Vagina (tissue), 2 donors: Measurements from ENCODE around the gene SGCA. TPM values are rescaled to one million over a fixed set of nuclear protein-coding genes. Genes with fewer than 3 reads are reported as not detected.

ENCODE experiments used
- DNase-seq, 2 donors: peaks; one replicate each; pipeline ENCODE4 v3.0.0-alpha.2; 2017; ENCODE audit errors: extremely low spot score in 2 of 2
- H3K27ac ChIP-seq: fragments of 200-600 bp; sonication (generic); one replicate; pipeline ENCODE4 v1.5.1; 2019
- H3K27me3 ChIP-seq: fragments of 200-600 bp; sonication (generic); one replicate; pipeline ENCODE4 v1.5.1; 2019
- H3K36me3 ChIP-seq, 2 donors: fragments of 200-600 bp; sonication (generic); one replicate each; pipeline ENCODE4 v1.5.1; 2017 to 2019
- H3K4me1 ChIP-seq: fragments of 200-600 bp; sonication (generic); one replicate; pipeline ENCODE4 v1.5.1; 2019
- H3K4me3 ChIP-seq, 2 donors: fragments of 200-600 bp; sonication (generic); 1 replicate in 1 of 2; 2 replicates in 1 of 2; pipeline ENCODE4 v1.5.1; 2016 to 2019
- H3K9me3 ChIP-seq: fragments of 200-600 bp; sonication (generic); one replicate; pipeline ENCODE4 v1.5.1; 2019
- CTCF ChIP-seq, 3 experiments: fragments of 450-650 bp in 2 of 3; fragments of 200-600 bp in 1 of 3; sonication (generic) in 1 of 3; IDR thresholded peaks; one replicate each; pipeline ENCODE4 v1.5.1; 2017 to 2019; ENCODE audit warnings: antibody characterized with exemption in 3 of 3, mild to moderate bottlenecking in 2 of 3, moderate library complexity in 2 of 3
- POLR2A ChIP-seq, 2 donors: fragments of 450-650 bp; IDR thresholded peaks; one replicate each; pipeline ENCODE4 v1.6.1; 2017; ENCODE audit warnings: antibody characterized with exemption in 2 of 2, mild to moderate bottlenecking in 2 of 2, moderate library complexity in 2 of 2
- POLR2AphosphoS5 ChIP-seq, 2 donors: sonication (generic); formaldehyde crosslinking; IDR thresholded peaks; one replicate each; pipeline ENCODE4 v1.9.0; 2017; ENCODE audit warnings: antibody characterized with exemption in 2 of 2, mild to moderate bottlenecking in 2 of 2, low read depth in 1 of 2; ENCODE audit not compliant: insufficient read depth in 1 of 2
- intact Hi-C: fragments of 100-400 bp; cut with DNase I; formaldehyde crosslinking; loops from one replicate; pipeline ENCODE4 v1.15.1; 2023
- total RNA-seq: library from RNA; depleted of rRNA; stranded (reverse); fragments of >200 nt; gene quantifications from one replicate; pipeline ENCODE4 v1.2.3, GENCODE V29; 2016

The SGCA gene
- total RNA-seq, 1 donor from 2014 or later, result 2.2 TPM

GRCh38 chr17:50190293-50190602, 24.4 kb downstream of the SGCA start:
- TF ChIP-seq POLR2AphosphoS5 (IDR thresholded peaks at IDR 0.05; ENCODE audit: insufficient read depth in 1 of 2, low read depth in 1 of 2) (no peak), CTCF (IDR thresholded peaks at IDR 0.05) (no peak), POLR2A (IDR thresholded peaks at IDR 0.05) (no peak)
- H3K4me3 ChIP-seq, result no peak overlapping the region
- DNase-seq, result no peak
- peak overlapping the region; percentile 97 for H3K27ac ChIP-seq
- intact Hi-C loops, result no loop called here
- H3K4me1 ChIP-seq, result peaks cover 88% of the 10 kb centered on the region
- peaks cover 0 to 80% of the 10 kb centered on the region in 2 donors for H3K36me3 ChIP-seq
- no peaks in the 10 kb centered on the region for H3K27me3 ChIP-seq
- no peaks in the 10 kb centered on the region for H3K9me3 ChIP-seq

- H3K27ac ChIP-seq, result peak overlapping the region; percentile 97
- H3K36me3 ChIP-seq, result peaks cover 0 to 85% of the 10 kb centered on the region in 2 donors
- H3K4me1 ChIP-seq, result peaks cover 89% of the 10 kb centered on the region
- no peaks in the 10 kb centered on the region for H3K9me3 ChIP-seq
- intact Hi-C loops, result no loop called here
- no peak overlapping the region for H3K4me3 ChIP-seq
- peak in 1 of 2 donors; percentile 25 for TF ChIP-seq POLR2AphosphoS5 (IDR thresholded peaks at IDR 0.05; ENCODE audit: insufficient read depth in 1 of 2, low read depth in 1 of 2)
- TF ChIP-seq CTCF (IDR thresholded peaks at IDR 0.05), result no peak
- no peaks in the 10 kb centered on the region for H3K27me3 ChIP-seq
- no peak for DNase-seq
These were observed 25.0 kb downstream of the SGCA start for GRCh38 chr17:50190603-50191358.

GRCh38 chr17:50191359-50192143, 25.7 kb downstream of the SGCA start:
- intact Hi-C loops, result no loop called here
- no peaks in the 10 kb centered on the region for H3K27me3 ChIP-seq
- no peak for DNase-seq
- peaks cover 0 to 86% of the 10 kb centered on the region in 2 donors for H3K36me3 ChIP-seq
- no peak overlapping the region for H3K4me3 ChIP-seq
- peak overlapping the region; percentile 97 for H3K27ac ChIP-seq
- H3K9me3 ChIP-seq, result no peaks in the 10 kb centered on the region
- no peak for TF ChIP-seq POLR2A (IDR thresholded peaks at IDR 0.05)
- no peak for TF ChIP-seq POLR2AphosphoS5 (IDR thresholded peaks at IDR 0.05; ENCODE audit: insufficient read depth in 1 of 2, low read depth in 1 of 2)
- no peak for TF ChIP-seq CTCF (IDR thresholded peaks at IDR 0.05)
- H3K4me1 ChIP-seq, result peaks cover 89% of the 10 kb centered on the region

GRCh38 chr17:50192144-50192617, 26.4 kb downstream of the SGCA start:
- Histone ChIP-seq H3K9me3 (no peaks in the 10 kb centered on the region), H3K27ac (peak overlapping the region; percentile 97), H3K36me3 (peaks cover 3 to 86% of the 10 kb centered on the region in 2 donors), H3K27me3 (no peaks in the 10 kb centered on the region), H3K4me3 (no peak overlapping the region), H3K4me1 (peaks cover 92% of the 10 kb centered on the region)
- intact Hi-C loops, result no loop called here
- no peak for TF ChIP-seq POLR2A (IDR thresholded peaks at IDR 0.05)
- TF ChIP-seq CTCF (IDR thresholded peaks at IDR 0.05), result no peak
- no peak for TF ChIP-seq POLR2AphosphoS5 (IDR thresholded peaks at IDR 0.05; ENCODE audit: insufficient read depth in 1 of 2, low read depth in 1 of 2)
- DNase-seq, result no peak
